Choroid plexus epithelial cell (primary cell): ENCODE results near the gene SLC35F3.

Experiments
- DNase-seq: peaks from one replicate; pipeline ENCODE4 v3.0.0-alpha.2; 2010; ENCODE audit warnings: low read depth
- H3K4me3 ChIP-seq: 2 replicates; pipeline ENCODE4 v1.5.1; 2011; ENCODE audit warnings: low read depth, mild to moderate bottlenecking, control low read depth, low read length, moderate library complexity
- TF ChIP-seq, protein P1 (sequence below): conservative IDR thresholded peaks from 2 replicates; pipeline ENCODE4 v1.5.1; 2011; ENCODE audit warnings: low read depth, mild to moderate bottlenecking, control low read depth, inconsistent platforms, low read length, moderate library complexity

Gene SLC35F3

DNA sequence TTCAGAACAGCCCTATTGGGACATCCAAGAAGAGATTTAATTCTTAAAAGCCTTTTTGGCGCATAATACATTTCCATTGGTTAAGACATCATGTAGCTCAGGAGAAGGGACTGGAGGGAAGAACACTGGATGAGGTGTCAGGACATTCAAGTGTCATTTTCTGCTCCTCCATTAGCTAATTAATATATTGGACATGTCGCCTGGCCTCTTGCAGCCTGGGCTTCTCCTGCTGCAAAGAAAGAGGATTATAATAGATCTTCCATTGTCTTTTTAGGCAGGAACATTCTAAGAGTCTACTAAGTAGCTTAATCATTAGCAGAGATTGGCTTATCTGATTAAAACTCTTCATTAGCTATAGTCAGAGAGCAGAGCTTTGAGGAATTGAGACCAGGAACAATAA lies 317.1 kb downstream of the SLC35F3 start:
- no peak for DNase-seq
- TF ChIP-seq, protein P1, sequence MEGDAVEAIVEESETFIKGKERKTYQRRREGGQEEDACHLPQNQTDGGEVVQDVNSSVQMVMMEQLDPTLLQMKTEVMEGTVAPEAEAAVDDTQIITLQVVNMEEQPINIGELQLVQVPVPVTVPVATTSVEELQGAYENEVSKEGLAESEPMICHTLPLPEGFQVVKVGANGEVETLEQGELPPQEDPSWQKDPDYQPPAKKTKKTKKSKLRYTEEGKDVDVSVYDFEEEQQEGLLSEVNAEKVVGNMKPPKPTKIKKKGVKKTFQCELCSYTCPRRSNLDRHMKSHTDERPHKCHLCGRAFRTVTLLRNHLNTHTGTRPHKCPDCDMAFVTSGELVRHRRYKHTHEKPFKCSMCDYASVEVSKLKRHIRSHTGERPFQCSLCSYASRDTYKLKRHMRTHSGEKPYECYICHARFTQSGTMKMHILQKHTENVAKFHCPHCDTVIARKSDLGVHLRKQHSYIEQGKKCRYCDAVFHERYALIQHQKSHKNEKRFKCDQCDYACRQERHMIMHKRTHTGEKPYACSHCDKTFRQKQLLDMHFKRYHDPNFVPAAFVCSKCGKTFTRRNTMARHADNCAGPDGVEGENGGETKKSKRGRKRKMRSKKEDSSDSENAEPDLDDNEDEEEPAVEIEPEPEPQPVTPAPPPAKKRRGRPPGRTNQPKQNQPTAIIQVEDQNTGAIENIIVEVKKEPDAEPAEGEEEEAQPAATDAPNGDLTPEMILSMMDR, result no peak
- H3K4me3 ChIP-seq, result no peak overlapping the region

DNA sequence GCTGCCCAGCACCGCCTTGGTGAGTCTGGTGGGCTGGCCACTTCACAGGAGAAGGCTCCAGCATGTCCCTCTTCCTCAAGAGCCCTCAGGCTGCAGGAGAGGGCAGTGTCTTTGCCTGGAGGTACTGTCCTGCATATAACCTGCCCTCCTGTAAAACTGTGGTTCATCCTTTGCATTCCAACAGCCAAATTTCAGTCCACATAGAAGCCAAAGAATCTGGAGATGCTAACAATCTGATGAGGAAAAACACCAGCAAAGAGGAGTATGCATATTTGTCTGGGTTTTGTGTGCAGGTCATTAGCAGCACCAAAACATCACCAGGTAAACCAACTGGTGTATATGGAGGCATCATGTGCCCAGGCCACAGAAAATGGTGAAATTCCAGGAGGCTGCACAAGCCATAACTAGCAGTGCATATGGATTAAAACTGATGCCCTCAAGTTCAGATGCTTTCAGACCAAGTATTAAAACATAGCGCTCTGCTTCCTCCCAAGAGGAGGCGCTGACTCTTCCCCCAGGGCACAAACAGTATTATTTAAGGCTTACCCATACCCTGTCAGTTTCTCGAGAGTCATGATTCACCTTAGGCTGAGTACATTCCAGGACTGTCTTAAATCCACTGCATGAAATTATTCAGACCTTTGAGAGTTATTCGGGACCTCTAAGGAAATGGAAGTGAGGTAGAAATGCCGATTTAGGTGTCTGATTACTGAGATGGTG lies 318.2 kb downstream of the SLC35F3 start:
- H3K4me3 ChIP-seq, result no peak overlapping the region
- no peak for DNase-seq
- TF ChIP-seq, protein P1, result no peak

DNA sequence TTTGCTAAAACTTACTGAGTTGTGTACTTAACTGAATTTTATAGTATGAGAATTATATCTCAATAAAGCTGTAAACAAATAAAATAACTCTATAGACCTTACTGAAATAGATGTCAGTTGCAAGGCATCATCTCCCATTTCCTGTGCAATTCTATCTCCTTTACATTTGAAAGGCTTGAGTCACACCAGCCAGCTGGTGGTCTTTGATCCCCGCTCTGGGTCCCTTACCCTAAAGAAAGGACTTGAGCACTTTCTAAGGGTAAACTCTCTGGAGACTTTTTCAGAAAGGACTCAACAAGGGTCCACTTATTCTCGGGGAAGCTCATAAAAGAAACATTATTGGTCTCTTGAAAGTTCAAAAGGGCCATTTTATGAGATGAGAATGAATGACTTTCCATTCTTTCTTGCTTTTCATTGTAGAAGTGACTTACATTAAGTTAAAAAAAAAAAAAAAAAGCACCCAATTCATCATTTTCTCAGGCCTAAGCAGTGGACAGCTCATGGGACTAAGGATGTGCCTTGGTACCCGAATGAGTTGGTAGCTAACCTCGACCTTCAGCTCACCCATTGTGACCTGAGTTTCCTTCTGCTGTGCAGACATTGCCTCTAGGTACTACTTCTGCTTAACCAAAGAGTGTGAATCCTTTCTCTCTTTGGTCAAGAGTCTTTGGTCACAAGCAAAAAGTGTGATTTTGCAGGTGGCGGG lies 321.8 kb downstream of the SLC35F3 start:
- no peak overlapping the region for H3K4me3 ChIP-seq
- TF ChIP-seq, protein P1, result no peak
- no peak for DNase-seq

DNA sequence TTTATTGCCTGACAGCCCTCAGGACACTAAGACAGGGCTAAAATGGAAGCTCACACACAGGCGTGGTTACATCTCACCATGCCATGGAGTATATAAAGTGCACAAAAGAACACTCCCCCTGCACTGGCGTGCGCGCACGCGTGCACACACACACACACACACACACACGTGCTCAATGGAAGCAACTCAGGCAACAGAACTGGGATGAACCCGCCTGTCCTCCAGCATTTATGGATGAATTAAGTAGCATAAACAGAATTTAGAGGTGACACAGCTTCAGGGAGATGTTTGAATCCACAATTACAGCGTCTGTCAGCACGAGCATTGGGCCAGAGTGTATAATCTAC lies 322.3 kb downstream of the SLC35F3 start:
- DNase-seq, result no peak
- H3K4me3 ChIP-seq, result no peak overlapping the region
- TF ChIP-seq, protein P1, result no peak

DNA sequence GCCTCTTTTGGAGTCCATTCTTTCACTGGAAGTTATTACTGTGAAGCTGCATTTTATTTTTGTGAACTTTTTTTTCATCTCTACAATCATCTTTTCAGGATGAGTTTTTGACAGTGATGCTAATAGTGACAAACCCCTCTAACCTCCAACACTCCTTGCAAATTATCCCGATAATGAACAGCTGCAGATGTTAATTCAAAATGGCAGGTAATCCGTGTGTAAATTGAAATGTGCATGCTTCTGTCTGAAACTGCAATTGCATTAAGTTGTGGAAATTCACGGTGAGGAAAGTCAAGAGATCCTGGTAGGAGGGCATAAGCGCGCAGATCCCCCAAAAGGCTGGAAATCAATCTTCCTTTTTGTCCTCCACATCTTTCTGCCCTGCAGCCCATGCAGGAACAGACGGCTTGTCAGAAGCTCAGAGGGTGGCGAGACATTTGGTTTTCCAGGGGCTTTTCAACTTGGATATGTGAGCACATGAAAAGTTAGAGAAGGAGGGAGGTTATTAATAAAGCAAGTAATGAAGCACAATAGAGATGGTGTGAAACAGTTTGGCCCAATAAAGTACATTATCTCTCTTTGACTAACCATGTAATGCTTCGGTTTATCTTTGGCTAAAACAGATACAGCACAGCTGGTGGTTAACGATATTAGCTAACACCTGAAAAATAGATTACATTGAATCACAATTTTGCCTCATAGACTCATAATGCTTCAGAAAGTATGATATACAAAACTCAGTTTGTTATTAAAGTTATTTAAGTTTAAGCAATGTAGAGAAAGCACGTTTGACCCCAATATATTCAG lies 325.3 kb downstream of the SLC35F3 start:
- no peak overlapping the region for H3K4me3 ChIP-seq
- TF ChIP-seq, protein P1, result no peak
- no peak for DNase-seq

DNA sequence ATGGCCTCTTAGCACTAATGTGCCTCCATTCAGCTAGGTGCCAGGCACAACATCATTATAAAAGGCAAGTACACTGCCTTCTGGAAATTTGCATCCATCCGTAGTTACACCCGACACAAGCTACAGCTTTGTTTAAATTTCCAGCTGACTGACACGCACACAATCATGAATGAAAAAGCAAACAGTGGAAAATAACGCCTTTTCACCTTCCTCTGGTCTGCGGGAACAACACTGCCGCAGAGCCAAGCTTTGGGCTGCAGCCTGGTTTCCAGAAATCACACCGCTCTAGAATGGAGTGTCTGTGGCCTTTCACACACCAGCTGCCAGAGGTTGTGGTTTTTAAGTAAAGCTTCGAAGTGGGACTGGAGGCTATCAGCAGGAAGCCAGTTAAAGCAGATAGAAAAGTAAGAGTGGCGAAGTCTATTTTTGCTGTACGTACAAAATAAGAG lies 326.0 kb downstream of the SLC35F3 start:
- H3K4me3 ChIP-seq, result no peak overlapping the region
- TF ChIP-seq, protein P1, result no peak
- DNase-seq, result no peak
